ENCODE data around the gene MGRN1. TPM values are rescaled to one million over a fixed set of nuclear protein-coding genes. Genes with fewer than 3 reads are reported as not detected.

MGRN1 gene
- total and polyA plus RNA-seq, 2 of the 13 experiments (the other 11 are each of a cell fraction or from before 2014, with no cell fraction given), result 11.9 to 12.6 TPM

DNA sequence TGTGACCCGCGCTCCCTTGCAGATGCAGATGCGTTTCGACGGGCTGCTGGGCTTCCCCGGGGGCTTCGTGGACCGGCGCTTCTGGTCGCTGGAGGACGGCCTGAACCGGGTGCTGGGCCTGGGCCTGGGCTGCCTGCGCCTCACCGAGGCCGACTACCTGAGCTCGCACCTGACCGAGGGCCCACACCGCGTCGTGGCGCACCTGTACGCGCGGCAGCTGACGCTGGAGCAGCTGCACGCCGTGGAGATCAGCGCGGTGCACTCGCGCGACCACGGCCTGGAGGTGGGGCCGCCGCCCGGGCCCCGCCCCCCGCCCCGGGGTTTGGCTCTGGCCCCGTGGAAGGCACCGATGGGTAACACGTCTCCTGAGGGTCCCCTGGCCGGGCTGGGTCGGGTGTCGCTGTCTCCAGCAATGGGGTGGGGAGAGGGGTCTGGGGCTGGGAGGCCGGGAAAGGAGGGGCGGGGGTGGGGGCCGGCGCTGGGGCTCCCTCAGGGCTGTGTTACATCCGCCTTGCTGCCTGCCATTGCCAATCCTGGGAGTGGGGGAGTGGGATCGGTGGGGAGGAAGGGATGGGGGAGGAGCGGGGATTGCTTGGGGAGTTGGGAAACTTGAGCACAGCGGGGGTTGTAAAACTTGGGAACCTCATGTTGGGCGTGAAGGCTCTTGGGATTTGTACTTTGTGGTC, 69.5 kb downstream of the MGRN1 start (continued):
- TF ChIP-seq ZNF383 (CRISPR knock-in tag; IDR thresholded peaks at IDR 0.05; ENCODE audit: borderline replicate concordance), result no peak
- no peak for TF ChIP-seq WIZ (CRISPR knock-in tag; IDR thresholded peaks at IDR 0.05)
- TF ChIP-seq HNRNPK (IDR thresholded peaks at IDR 0.05; ENCODE audit: low read depth, low read length, poor library complexity, severe bottlenecking), result peak; percentile 16

DNA sequence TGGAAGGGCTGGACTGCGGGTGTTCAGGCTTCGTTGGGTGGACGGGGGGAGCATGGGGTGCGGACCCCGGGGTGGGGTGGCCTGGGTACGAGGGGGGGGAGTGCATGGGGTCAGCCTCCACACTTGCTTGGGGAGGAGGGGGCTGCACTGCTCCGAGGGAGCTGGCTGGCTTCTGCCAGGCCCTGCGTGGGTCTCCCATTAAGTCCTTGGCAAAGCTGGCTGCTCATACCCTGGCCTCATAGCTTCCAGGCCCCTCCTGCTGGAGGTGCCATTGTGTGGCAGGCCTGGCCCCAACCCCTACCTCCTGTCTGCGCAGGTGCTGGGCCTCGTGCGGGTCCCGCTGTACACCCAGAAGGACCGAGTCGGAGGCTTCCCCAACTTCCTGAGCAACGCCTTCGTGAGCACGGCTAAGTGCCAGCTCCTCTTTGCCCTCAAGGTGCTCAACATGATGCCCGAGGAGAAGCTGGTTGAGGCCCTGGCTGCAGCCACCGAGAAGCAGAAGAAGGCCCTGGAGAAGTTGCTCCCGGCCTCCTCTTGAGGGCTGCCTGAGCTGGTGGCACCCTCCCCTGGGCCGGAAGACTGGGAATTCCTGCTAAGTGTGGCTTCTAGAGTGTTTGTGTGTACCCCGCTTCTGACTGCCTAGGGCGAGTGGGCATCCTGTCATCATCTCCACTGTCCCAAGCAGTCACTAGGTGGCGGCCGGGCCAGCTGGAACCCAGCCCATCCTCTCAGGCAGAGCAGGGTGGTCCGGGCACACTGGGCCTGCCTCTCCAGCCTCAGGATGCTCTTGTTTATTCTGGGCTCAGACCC, 70.2 kb downstream of the MGRN1 start:
- intact Hi-C loops (cut with micrococcal nuclease; ENCODE audit: unreplicated experiment), result no loop called here
- no peak for FAIRE-seq
- ATAC-seq, result no peak
- WGBS (ENCODE audit: low lambda C conversion rate), result 70% methylated on average over 16 of the region's 26 CpGs
- POLR2A ChIA-PET, result interaction anchor here (0.8 to 2.1 kb wide), 6 partner anchors 7 to 263 kb away, joined by 3 to 8 read pairs (median 6); partner anchors contain the start of genes ANKS3, DNAAF8 and SEC14L5
- Histone ChIP-seq H3K27ac (ENCODE audit: extremely low read length, insufficient read depth, low read length) (no peak overlapping the region), H3K36me3 (replicated peaks in 1 of 2; ENCODE audit: control insufficient read depth in 1 of 2, insufficient read depth in 2 of 2, low read length in 2 of 2) (peaks cover 15 to 34% of the 10 kb centered on the region in 2 experiments), H3K27me3 (ENCODE audit: control insufficient read depth in 1 of 2, insufficient read depth in 2 of 2, low read length in 2 of 2) (no peaks in the 10 kb centered on the region), H3K4me1 (ENCODE audit: insufficient read depth, low read length) (peaks cover 38% of the 10 kb centered on the region), H4K20me1 (ENCODE audit: insufficient read depth, low read length) (no peaks in the 10 kb centered on the region), H2AFZ (ENCODE audit: low read length) (no peak overlapping the region), H3K9ac (ENCODE audit: insufficient read depth, low read depth, low read length) (no peak overlapping the region; the same call in 1 of the 2 replicates), H3K4me2 (ENCODE audit: low read depth, low read length) (peak overlapping the region; percentile 79), H3K9me3 (ENCODE audit: low read length) (no peaks in the 10 kb centered on the region), H3K4me3 (replicated peaks in 1 of 3; ENCODE audit: insufficient read depth in 1 of 3, low read depth in 2 of 3, low read length in 3 of 3) (peak overlapping the region; percentile 73 to 96 (median 80); a peak in 5 of 6 replicates), H3K79me2 (ENCODE audit: insufficient read depth, low read length) (peaks cover 3% of the 10 kb centered on the region)
- TSS peak; percentile 39 for BruUV-seq (replicated peaks)
- CTCF ChIA-PET (ENCODE audit: low intra/inter-chr PET ratio, low total read pairs), result no interaction called here
- in situ Hi-C loops (cut with HindIII; ENCODE audit: extremely low pct_ligation_motif_present, low pct_unique_long_range_greater_than_20kb), result no loop called here
- DNase-seq (ENCODE audit: low spot score), result no peak
- TF ChIP-seq HDAC2 (CRISPR knock-in tag; IDR thresholded peaks at IDR 0.05) (no peak), TCF7 (IDR thresholded peaks at IDR 0.05; ENCODE audit: low read depth) (no peak), ZNF841 (CRISPR knock-in tag; IDR thresholded peaks at IDR 0.05; ENCODE audit: borderline replicate concordance) (0 out of 2 replicates have a peak, but pooled peaks have one; percentile 28), TFAP4 (IDR thresholded peaks at IDR 0.05; ENCODE audit: borderline replicate concordance, low read depth) (peak; percentile 26; the same call in 1 of the 2 replicates), NONO (IDR thresholded peaks at IDR 0.05) (no peak), NONO (CRISPR knock-in tag; conservative IDR thresholded peaks at IDR 0.05) (peak; percentile 57), POLR2A (IDR thresholded peaks at IDR 0.05; ENCODE audit: insufficient read depth in 1 of 2, low read depth in 2 of 2, low read length in 2 of 2) (peak in 1 of 2 experiments; percentile 33; a peak in 1 of 4 replicates), AGO2 (optimal IDR thresholded peaks at IDR 0.05; ENCODE audit: low read depth, low read length) (peak; percentile 65), IKZF5 (CRISPR knock-in tag; IDR thresholded peaks at IDR 0.05) (no peak), KDM2A (CRISPR knock-in tag; IDR thresholded peaks at IDR 0.05; ENCODE audit: borderline replicate concordance, low read depth) (peak; percentile 53; the same call in 1 of the 2 replicates), ZNF253 (CRISPR knock-in tag; IDR thresholded peaks at IDR 0.05; ENCODE audit: borderline replicate concordance) (no peak), ZNF232 (CRISPR knock-in tag; IDR thresholded peaks at IDR 0.05; ENCODE audit: borderline replicate concordance) (no peak), STAG1 (CRISPR knock-in tag; IDR thresholded peaks at IDR 0.05) (peak; percentile 20; the same call in 1 of the 2 replicates), HOXA7 (CRISPR knock-in tag; IDR thresholded peaks at IDR 0.05) (0 out of 2 replicates have a peak, but pooled peaks have one; percentile 55), NR1H2 (CRISPR knock-in tag; IDR thresholded peaks at IDR 0.05; ENCODE audit: borderline replicate concordance, low read depth) (no peak), ZNF354B (CRISPR knock-in tag; IDR thresholded peaks at IDR 0.05) (no peak)
- TF ChIP-seq, protein P1, sequence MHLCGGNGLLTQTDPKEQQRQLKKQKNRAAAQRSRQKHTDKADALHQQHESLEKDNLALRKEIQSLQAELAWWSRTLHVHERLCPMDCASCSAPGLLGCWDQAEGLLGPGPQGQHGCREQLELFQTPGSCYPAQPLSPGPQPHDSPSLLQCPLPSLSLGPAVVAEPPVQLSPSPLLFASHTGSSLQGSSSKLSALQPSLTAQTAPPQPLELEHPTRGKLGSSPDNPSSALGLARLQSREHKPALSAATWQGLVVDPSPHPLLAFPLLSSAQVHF (CRISPR knock-in tag; IDR thresholded peaks at IDR 0.05), result 0 out of 2 replicates have a peak, but pooled peaks have one; percentile 49

Measured in HepG2 (cell line).